Measurements from ENCODE around the gene CDK5RAP3. TPM values are rescaled to one million over a fixed set of nuclear protein-coding genes. Genes with fewer than 3 reads are reported as not detected.

Gene CDK5RAP3
- polyA plus RNA-seq, 1 donor from 2014 or later = 343 TPM

DNA sequence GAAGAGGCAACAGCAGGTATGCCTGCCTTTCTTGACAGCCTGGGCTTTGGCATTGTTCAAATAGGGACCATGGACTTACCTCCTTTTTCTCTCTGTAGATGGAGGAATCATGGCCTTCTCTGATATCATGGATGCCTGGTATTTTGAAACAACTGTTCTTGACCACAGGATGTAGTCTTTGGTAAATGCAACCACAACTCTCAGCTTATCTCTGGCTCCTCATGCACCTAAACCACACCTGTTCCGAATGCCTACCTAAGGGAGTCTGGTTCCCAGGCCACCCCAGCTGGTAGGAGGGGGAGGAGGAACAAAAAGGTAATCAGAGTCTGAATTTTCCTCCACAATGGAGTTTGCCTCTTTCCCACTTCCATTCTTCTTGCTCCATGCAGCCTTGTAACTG lies 18.8 kb downstream of the CDK5RAP3 start:
- Histone ChIP-seq H3K9me3 (ENCODE audit: low read length) (no peaks in the 10 kb centered on the region), H3K9me2 (ENCODE audit: insufficient read depth, low read length) (no peaks in the 10 kb centered on the region), H3K9ac (ENCODE audit: low read length) (no peak overlapping the region), H3K36me3 (ENCODE audit: insufficient read depth, low read length) (no peaks in the 10 kb centered on the region), H3K27me3 (ENCODE audit: insufficient read depth, low read depth, low read length) (no peaks in the 10 kb centered on the region), H3K79me2 (replicated peaks; ENCODE audit: insufficient read depth, low read length) (no peaks in the 10 kb centered on the region), H3K4me2 (ENCODE audit: low read length) (peak overlapping the region; percentile 32), H3F3A (ENCODE audit: insufficient read depth, low read length, poor library complexity, severe bottlenecking) (no peaks in the 10 kb centered on the region), H4K20me1 (ENCODE audit: insufficient read depth) (no peaks in the 10 kb centered on the region), H3K27ac (ENCODE audit: low read length) (peak overlapping the region; percentile 69), H2AFZ (ENCODE audit: low read depth, low read length) (no peak overlapping the region), H3K4me3 (ENCODE audit: low read length) (peak overlapping the region; percentile 40)
- TF ChIP-seq EP300 (conservative IDR thresholded peaks at IDR 0.05; ENCODE audit: poor library complexity, severe bottlenecking) (no peak), SMC3 (conservative IDR thresholded peaks at IDR 0.05; ENCODE audit: poor library complexity) (no peak), POLR2AphosphoS5 (IDR thresholded peaks at IDR 0.05) (no peak), RAD21 (conservative IDR thresholded peaks at IDR 0.05) (no peak), REST (IDR thresholded peaks at IDR 0.05; ENCODE audit: borderline replicate concordance) (no peak), MXI1 (conservative IDR thresholded peaks at IDR 0.05; ENCODE audit: poor library complexity, severe bottlenecking) (no peak), EZH2 (IDR thresholded peaks at IDR 0.05; ENCODE audit: borderline replicate concordance, insufficient read depth, low read length, poor library complexity, severe bottlenecking) (no peak), TAF1 (IDR thresholded peaks at IDR 0.05; ENCODE audit: low read depth) (no peak)
- TF ChIP-seq, protein P1, sequence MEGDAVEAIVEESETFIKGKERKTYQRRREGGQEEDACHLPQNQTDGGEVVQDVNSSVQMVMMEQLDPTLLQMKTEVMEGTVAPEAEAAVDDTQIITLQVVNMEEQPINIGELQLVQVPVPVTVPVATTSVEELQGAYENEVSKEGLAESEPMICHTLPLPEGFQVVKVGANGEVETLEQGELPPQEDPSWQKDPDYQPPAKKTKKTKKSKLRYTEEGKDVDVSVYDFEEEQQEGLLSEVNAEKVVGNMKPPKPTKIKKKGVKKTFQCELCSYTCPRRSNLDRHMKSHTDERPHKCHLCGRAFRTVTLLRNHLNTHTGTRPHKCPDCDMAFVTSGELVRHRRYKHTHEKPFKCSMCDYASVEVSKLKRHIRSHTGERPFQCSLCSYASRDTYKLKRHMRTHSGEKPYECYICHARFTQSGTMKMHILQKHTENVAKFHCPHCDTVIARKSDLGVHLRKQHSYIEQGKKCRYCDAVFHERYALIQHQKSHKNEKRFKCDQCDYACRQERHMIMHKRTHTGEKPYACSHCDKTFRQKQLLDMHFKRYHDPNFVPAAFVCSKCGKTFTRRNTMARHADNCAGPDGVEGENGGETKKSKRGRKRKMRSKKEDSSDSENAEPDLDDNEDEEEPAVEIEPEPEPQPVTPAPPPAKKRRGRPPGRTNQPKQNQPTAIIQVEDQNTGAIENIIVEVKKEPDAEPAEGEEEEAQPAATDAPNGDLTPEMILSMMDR (IDR thresholded peaks at IDR 0.05; ENCODE audit: poor library complexity, severe bottlenecking) = no peak

DNA sequence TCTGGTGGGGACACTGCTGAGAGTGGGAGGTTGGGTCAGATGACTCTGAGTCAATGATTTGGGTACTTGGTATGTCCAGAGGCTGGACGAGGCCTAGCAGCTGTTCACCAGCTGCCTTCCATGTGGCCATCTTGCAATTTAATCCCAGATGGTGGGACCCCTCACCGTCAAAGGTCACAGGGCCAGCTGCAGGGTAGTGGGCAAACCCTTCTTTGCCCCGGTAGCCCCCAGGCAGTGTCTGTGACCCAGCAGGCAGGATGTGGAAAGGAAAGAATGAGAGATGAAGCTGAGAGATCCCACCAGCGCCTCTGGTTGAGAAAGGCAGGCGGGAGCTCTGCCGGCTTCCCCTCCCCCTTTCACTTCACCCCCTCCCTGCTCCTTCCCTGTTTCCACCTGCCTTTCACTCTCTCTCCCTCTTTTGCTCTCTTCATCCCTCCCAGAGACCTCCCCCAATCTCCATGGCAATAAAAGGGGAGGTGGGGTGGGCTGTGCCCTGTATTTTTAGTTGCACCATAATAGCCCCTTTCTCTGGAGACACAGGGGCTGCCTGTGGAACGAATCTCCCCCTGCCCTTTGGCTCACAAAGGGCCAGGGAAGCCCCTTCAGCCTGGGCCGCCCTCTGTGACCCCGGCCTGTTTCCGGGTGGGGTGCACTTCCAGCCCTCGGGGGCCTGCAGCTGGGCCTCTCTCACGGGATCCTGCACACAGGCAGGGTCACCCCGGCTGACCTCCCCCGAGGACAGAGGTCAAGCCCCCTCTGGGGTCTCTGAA lies 20.2 kb downstream of the CDK5RAP3 start:
- peak; percentile 16 for TF ChIP-seq EP300 (conservative IDR thresholded peaks at IDR 0.05; ENCODE audit: poor library complexity, severe bottlenecking)
- TF ChIP-seq EZH2 (IDR thresholded peaks at IDR 0.05; ENCODE audit: borderline replicate concordance, insufficient read depth, low read length, poor library complexity, severe bottlenecking) = no peak
- TF ChIP-seq POLR2AphosphoS5 (IDR thresholded peaks at IDR 0.05) = peak; percentile 6
- no peak for TF ChIP-seq MXI1 (conservative IDR thresholded peaks at IDR 0.05; ENCODE audit: poor library complexity, severe bottlenecking)
- peak; percentile 32 for TF ChIP-seq SMC3 (conservative IDR thresholded peaks at IDR 0.05; ENCODE audit: poor library complexity)
- TF ChIP-seq, protein P1 (IDR thresholded peaks at IDR 0.05; ENCODE audit: poor library complexity, severe bottlenecking) = peak; percentile 26
- no peak for TF ChIP-seq TAF1 (IDR thresholded peaks at IDR 0.05; ENCODE audit: low read depth)
- no peak for TF ChIP-seq REST (IDR thresholded peaks at IDR 0.05; ENCODE audit: borderline replicate concordance)
- no peak for TF ChIP-seq RAD21 (conservative IDR thresholded peaks at IDR 0.05)
- H3K27me3 ChIP-seq (ENCODE audit: insufficient read depth, low read depth, low read length) = no peaks in the 10 kb centered on the region
- peak overlapping the region; percentile 44 for H3K4me3 ChIP-seq (ENCODE audit: low read length)
- H3K9ac ChIP-seq (ENCODE audit: low read length) = peak overlapping the region; percentile 46
- no peaks in the 10 kb centered on the region for H3F3A ChIP-seq (ENCODE audit: insufficient read depth, low read length, poor library complexity, severe bottlenecking)
- no peaks in the 10 kb centered on the region for H3K79me2 ChIP-seq (replicated peaks; ENCODE audit: insufficient read depth, low read length)
- no peaks in the 10 kb centered on the region for H4K20me1 ChIP-seq (ENCODE audit: insufficient read depth)
- H3K27ac ChIP-seq (ENCODE audit: low read length) = peak overlapping the region; percentile 65
- H3K9me2 ChIP-seq (ENCODE audit: insufficient read depth, low read length) = no peaks in the 10 kb centered on the region
- no peak overlapping the region for H2AFZ ChIP-seq (ENCODE audit: low read depth, low read length)
- no peaks in the 10 kb centered on the region for H3K36me3 ChIP-seq (ENCODE audit: insufficient read depth, low read length)
- no peaks in the 10 kb centered on the region for H3K9me3 ChIP-seq (ENCODE audit: low read length)
- peak overlapping the region; percentile 28 for H3K4me2 ChIP-seq (ENCODE audit: low read length)
